HepG2 (cell line): ENCODE results near the gene RTRAF. TPM values are rescaled to one million over a fixed set of nuclear protein-coding genes. Genes with fewer than 3 reads are reported as not detected.

Experiments used
- ATAC-seq: fragments of 200-7000 bp; cut with Tn5 transposase; 3 replicates; pipeline ENCODE4 v1.9.1; 2020; ENCODE audit warnings: mild to moderate bottlenecking, moderate library complexity
- BruUV-seq: library from RNA; stranded (reverse); fragments of 400-500 nt; replicated peaks from 2 replicates; lab custom pipeline; 2021; lab: Mats Ljungman, UMichigan
- CTCF ChIA-PET: fragments of 300-600 bp; formaldehyde crosslinking; extraction: SDS; loops from one replicate; lab custom pipeline; 2021; ENCODE audit warnings: low total read pairs, inconsistent platforms, low intra/inter-chr PET ratio; lab: Yijun Ruan, JAX
- POLR2A ChIA-PET: fragments of 350-600 bp; sonication (Branson Sonifier 250); formaldehyde crosslinking; loops from one replicate; lab custom pipeline; 2020; ENCODE audit warnings: antibody characterized with exemption, inconsistent platforms; lab: Yijun Ruan, JAX
- DNase-seq: peaks from one replicate; pipeline ENCODE4 v3.0.0-alpha.2; 2015; ENCODE audit warnings: low spot score
- FAIRE-seq: peaks from 3 replicates; lab custom pipeline; 2011; peaks lifted over from hg19 to GRCh38; lab: Jason Lieb, UNC
- H2AFZ ChIP-seq: one replicate; pipeline ENCODE4 v1.6.1; 2011; ENCODE audit warnings: low read length, inconsistent platforms
- H3K27ac ChIP-seq: fragments of 300-600 bp; 3 replicates; pipeline ENCODE4 v1.8.0; 2011; ENCODE audit warnings: mixed run types, mild to moderate bottlenecking, mixed read lengths, low read length, inconsistent platforms; ENCODE audit not compliant: insufficient read depth; ENCODE audit errors: extremely low read length
- H3K27me3 ChIP-seq, 2 experiments: fragments of 200-600 bp in 1 of 2; 2 replicates in 1 of 2; 3 replicates in 1 of 2; pipeline versions ENCODE4 v1.6.0 to v1.8.0; 2011; ENCODE audit warnings: low read length in 2 of 2, mild to moderate bottlenecking in 2 of 2, moderate library complexity in 2 of 2, inconsistent platforms in 1 of 2; ENCODE audit not compliant: insufficient read depth in 2 of 2, control insufficient read depth in 1 of 2
- H3K36me3 ChIP-seq, 2 experiments: fragments of 200-600 bp in 1 of 2; replicated peaks in 1 of 2; 2 replicates in 1 of 2; 3 replicates in 1 of 2; pipeline versions ENCODE4 v1.5.1 to v1.8.0; 2011; ENCODE audit warnings: low read length in 2 of 2, inconsistent platforms in 1 of 2; ENCODE audit not compliant: insufficient read depth in 2 of 2, control insufficient read depth in 1 of 2
- H3K4me1 ChIP-seq: 2 replicates; pipeline ENCODE4 v1.5.1; 2012; ENCODE audit warnings: low read length, inconsistent platforms; ENCODE audit not compliant: insufficient read depth
- H3K4me2 ChIP-seq: 2 replicates; pipeline ENCODE4 v1.6.0; 2011; ENCODE audit warnings: low read depth, low read length, inconsistent platforms
- H3K4me3 ChIP-seq, 3 experiments: fragments of 200-600 bp in 1 of 3; sonication (generic), shearing (Covaris generic) in 1 of 3; replicated peaks in 1 of 3; 2 replicates each; pipeline ENCODE4 v1.5.1; 2011 to 2016; ENCODE audit warnings: low read length in 3 of 3, inconsistent platforms in 2 of 3, low read depth in 2 of 3, mild to moderate bottlenecking in 2 of 3, control low read depth in 1 of 3, mixed read lengths in 1 of 3; ENCODE audit not compliant: insufficient read depth in 1 of 3
- H3K79me2 ChIP-seq: one replicate; pipeline ENCODE4 v1.6.1; 2011; ENCODE audit warnings: low read length, inconsistent platforms; ENCODE audit not compliant: insufficient read depth
- H3K9ac ChIP-seq: 2 replicates; pipeline ENCODE4 v1.6.0; 2011; ENCODE audit warnings: mild to moderate bottlenecking, low read depth, low read length, inconsistent platforms; ENCODE audit not compliant: insufficient read depth
- H3K9me3 ChIP-seq: 2 replicates; pipeline ENCODE4 v1.5.1; 2012; ENCODE audit warnings: mild to moderate bottlenecking, low read length
- H4K20me1 ChIP-seq: 2 replicates; pipeline ENCODE4 v1.6.0; 2011; ENCODE audit warnings: inconsistent platforms, mild to moderate bottlenecking, low read length, moderate library complexity; ENCODE audit not compliant: insufficient read depth
- ETV5 ChIP-seq: IDR thresholded peaks from 2 replicates; pipeline ENCODE4 v1.6.1; 2018; ENCODE audit warnings: missing biosample characterization, missing genetic modification reagents, inconsistent platforms, borderline replicate concordance
- STAT5B ChIP-seq: sonication (generic); formaldehyde crosslinking; IDR thresholded peaks from 2 replicates; pipeline ENCODE4 v1.4.0; 2020; ENCODE audit warnings: missing genetic modification reagents
- ZBTB33 ChIP-seq: sonication (generic); formaldehyde crosslinking; IDR thresholded peaks from 2 replicates; pipeline ENCODE4 v1.4.0; 2020; ENCODE audit warnings: missing genetic modification reagents
- WGBS: methylation state at CpG from one replicate; pipeline ENCODE4 v1.1.6; 2017; ENCODE audit warnings: low lambda C conversion rate; 5-methylcytosine and 5-hydroxymethylcytosine counted together
- in situ Hi-C: cut with HindIII; loops from 2 replicates; pipeline ENCODE4 v1.10.0; 2017; ENCODE audit warnings: low pct_unique_long_range_greater_than_20kb; ENCODE audit not compliant: extremely low pct_ligation_motif_present
- intact Hi-C: fragments of 100-400 bp; cut with micrococcal nuclease; formaldehyde crosslinking; loops from one replicate; pipeline ENCODE4 v1.10.0; 2022; ENCODE audit not compliant: unreplicated experiment
- polyA plus RNA-seq, 8 experiments: library from polyadenylated mRNA; depleted of rRNA in 3 of 8; stranded (reverse) in 7 of 8; unstranded in 1 of 8; fragments of >200 nt; fragmentation: Illumina TruSeq in 4 of 8; extraction: Trizol in 4 of 8; gene quantifications; 2 replicates each; pipeline versions ENCODE4 v1.2.1 to v1.2.3, GENCODE V29; 2011 to 2016; ENCODE audit warnings: low read depth in 4 of 8, missing spikeins in 1 of 8, mixed read lengths in 1 of 8; ENCODE audit not compliant: insufficient read depth in 1 of 8
- total RNA-seq, 5 experiments: library from RNA; depleted of rRNA; stranded (reverse); fragments of >200 nt; fragmentation: Illumina TruSeq; extraction: Trizol; gene quantifications; 2 replicates each; pipeline ENCODE4 v1.2.3, GENCODE V29; 2016; ENCODE audit warnings: low read depth in 1 of 5
- TF ChIP-seq, protein P1 (sequence below): IDR thresholded peaks from 2 replicates; pipeline ENCODE4 v1.6.1; 2016; ENCODE audit warnings: missing genetic modification reagents, missing compliant biosample characterization

Gene RTRAF
- total and polyA plus RNA-seq, 2 of the 13 experiments (the other 11 are each of a cell fraction or from before 2014, with no cell fraction given): 137 to 258 TPM

GRCh38 chr14:52060080-52060479 is 70.7 kb downstream of the RTRAF start:
- no peak overlapping the region for H2AFZ ChIP-seq
- no peak overlapping the region for H3K9ac ChIP-seq
- 7% methylated on average over 6 of the region's 6 CpGs for WGBS
- ChIA-PET POLR2A (no interaction called here), CTCF (no interaction called here)
- H3K4me2 ChIP-seq: no peak overlapping the region
- BruUV-seq: no TSS peak
- in situ Hi-C loops (no loop called here), intact Hi-C loops (no loop called here)
- H3K4me1 ChIP-seq: no peaks in the 10 kb centered on the region
- H3K9me3 ChIP-seq: no peaks in the 10 kb centered on the region
- TF ChIP-seq ZBTB33 (CRISPR knock-in tag): no peak
- no peak for TF ChIP-seq STAT5B (CRISPR knock-in tag)
- no peak for TF ChIP-seq ETV5
- TF ChIP-seq, protein P1, sequence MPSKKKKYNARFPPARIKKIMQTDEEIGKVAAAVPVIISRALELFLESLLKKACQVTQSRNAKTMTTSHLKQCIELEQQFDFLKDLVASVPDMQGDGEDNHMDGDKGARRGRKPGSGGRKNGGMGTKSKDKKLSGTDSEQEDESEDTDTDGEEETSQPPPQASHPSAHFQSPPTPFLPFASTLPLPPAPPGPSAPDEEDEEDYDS (CRISPR knock-in tag): no peak
- H3K79me2 ChIP-seq: no peaks in the 10 kb centered on the region
- H3K4me3 ChIP-seq: no peak overlapping the region
- H3K36me3 ChIP-seq: no peaks in the 10 kb centered on the region
- no peak overlapping the region for H3K27ac ChIP-seq
- DNase-seq (no peak), FAIRE-seq (no peak), ATAC-seq (no peak)
- no peaks in the 10 kb centered on the region for H4K20me1 ChIP-seq
- H3K27me3 ChIP-seq: peaks cover 0 to 2% of the 10 kb centered on the region in 2 experiments; a peak in 1 of 5 replicates

Other genes with a start within 250 kb of the RTRAF start
- gene GNG2, start 128.9 kb upstream of the RTRAF start, total RNA-seq (2016; rRNA removed; fragmentation: Illumina TruSeq; extraction: Trizol): not detected in 2 replicates
- gene GNG2, start 128.9 kb upstream of the RTRAF start, polyA plus RNA-seq (2011; rRNA removed): not detected in 2 replicates
- gene NID2, start 79.5 kb downstream of the RTRAF start, total RNA-seq (2016; rRNA removed; fragmentation: Illumina TruSeq; extraction: Trizol): not detected in 2 replicates
- 0.11 TPM in 1 of 2 replicates, not detected in the other for gene NID2, start 79.5 kb downstream of the RTRAF start, polyA plus RNA-seq (2011; rRNA removed)